OCI-LY3 (cell line): Measurements from ENCODE around the gene UAP1L1.

Source experiments
- H2AFZ ChIP-seq: fragments of 200-600, 300-600 bp; shearing (Covaris generic); 2 replicates; pipeline ENCODE4 v1.6.0; 2014; ENCODE audit warnings: antibody characterized with exemption, low read depth, low read length
- H3K27ac ChIP-seq: fragments of 200-600, 300-600 bp; sonication (generic); 2 replicates; pipeline ENCODE4 v1.5.1; 2014; ENCODE audit warnings: mild to moderate bottlenecking, low read length, moderate library complexity, mixed read lengths
- H3K27me3 ChIP-seq: fragments of 200-600, 300-600 bp; sonication (generic); 2 replicates; pipeline ENCODE4 v1.6.1; 2014; ENCODE audit warnings: low read depth, low read length, mixed read lengths
- H3K36me3 ChIP-seq: fragments of 200-600, 300-600 bp; sonication (generic); replicated peaks from 2 replicates; pipeline ENCODE3; 2014; ENCODE audit warnings: low read depth, low read length, mixed read lengths
- H3K4me1 ChIP-seq: fragments of 300-600, 200-600 bp; sonication (generic); 2 replicates; pipeline ENCODE4 v1.6.1; 2014; ENCODE audit warnings: low read length, mixed read lengths
- H3K4me2 ChIP-seq: fragments of 200-600, 300-600 bp; sonication (generic); 2 replicates; pipeline ENCODE4 v1.6.1; 2014; ENCODE audit warnings: low read length, mixed read lengths
- H3K4me3 ChIP-seq: fragments of 300-600, 200-600 bp; sonication (generic); 2 replicates; pipeline ENCODE4 v1.5.1; 2014; ENCODE audit warnings: antibody characterized with exemption, mild to moderate bottlenecking, low read length, moderate library complexity
- H3K79me2 ChIP-seq: fragments of 300-600, 200-600 bp; shearing (Covaris generic); 2 replicates; pipeline ENCODE4 v1.6.1; 2014; ENCODE audit warnings: mild to moderate bottlenecking, low read length, mixed read lengths
- H3K9ac ChIP-seq: fragments of 300-600, 200-600 bp; shearing (Covaris generic); 2 replicates; pipeline ENCODE4 v1.6.0; 2014; ENCODE audit warnings: mild to moderate bottlenecking, low read length, moderate library complexity
- H3K9me3 ChIP-seq: fragments of 200-600, 300-600 bp; shearing (Covaris generic); 2 replicates; pipeline ENCODE4 v1.6.1; 2014; ENCODE audit warnings: low read length, mixed read lengths; ENCODE audit not compliant: insufficient read depth
- H4K20me1 ChIP-seq: fragments of 200-600, 300-600 bp; sonication (generic); 2 replicates; pipeline ENCODE4 v1.6.1; 2016; ENCODE audit warnings: low read length, mixed read lengths; ENCODE audit not compliant: insufficient read depth
- EZH2phosphoT487 ChIP-seq: fragments of 200-600 bp; shearing (Covaris generic); IDR thresholded peaks from 2 replicates; pipeline ENCODE4 v1.6.1; 2018; ENCODE audit warnings: antibody characterized with exemption, mixed run types, low read depth
- TF ChIP-seq, protein P1 (sequence below): fragments of 200-600, 300-600 bp; sonication (generic); IDR thresholded peaks from 2 replicates; pipeline ENCODE4 v1.5.1; 2014; ENCODE audit warnings: antibody characterized with exemption, low read length, low read depth

Gene UAP1L1

DNA sequence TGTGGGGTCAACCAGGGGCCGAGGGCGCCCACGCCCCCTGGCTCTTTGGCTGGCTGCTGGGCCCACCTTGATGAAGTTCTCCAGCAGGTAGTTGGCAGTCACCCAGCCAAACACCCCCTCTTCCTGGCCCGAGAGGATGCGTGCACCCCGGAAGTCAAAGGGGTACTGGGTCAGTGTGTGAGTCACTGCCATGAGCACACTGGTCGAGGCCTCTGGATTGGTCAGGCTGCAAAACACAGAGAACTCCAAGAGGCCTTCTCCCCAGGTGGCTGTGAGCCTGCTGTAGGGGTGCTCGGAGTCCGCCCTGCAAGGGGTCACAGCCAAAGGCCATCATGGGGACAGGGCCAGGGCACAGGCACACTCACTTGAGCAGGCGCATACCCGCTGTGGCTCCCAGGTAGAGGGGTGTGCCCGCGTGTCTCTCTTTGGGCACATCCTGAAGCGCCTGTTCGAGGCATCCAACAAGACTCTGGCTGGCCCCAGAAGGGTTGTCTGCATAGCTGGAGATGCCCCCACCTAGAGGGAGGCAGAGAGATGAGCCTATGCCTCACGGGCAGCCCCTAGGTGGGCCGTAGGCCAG is 26.1 kb upstream of the UAP1L1 start:
- H3K36me3 ChIP-seq = no peaks in the 10 kb centered on the region
- no peak overlapping the region for H3K27ac ChIP-seq
- TF ChIP-seq, protein P1, sequence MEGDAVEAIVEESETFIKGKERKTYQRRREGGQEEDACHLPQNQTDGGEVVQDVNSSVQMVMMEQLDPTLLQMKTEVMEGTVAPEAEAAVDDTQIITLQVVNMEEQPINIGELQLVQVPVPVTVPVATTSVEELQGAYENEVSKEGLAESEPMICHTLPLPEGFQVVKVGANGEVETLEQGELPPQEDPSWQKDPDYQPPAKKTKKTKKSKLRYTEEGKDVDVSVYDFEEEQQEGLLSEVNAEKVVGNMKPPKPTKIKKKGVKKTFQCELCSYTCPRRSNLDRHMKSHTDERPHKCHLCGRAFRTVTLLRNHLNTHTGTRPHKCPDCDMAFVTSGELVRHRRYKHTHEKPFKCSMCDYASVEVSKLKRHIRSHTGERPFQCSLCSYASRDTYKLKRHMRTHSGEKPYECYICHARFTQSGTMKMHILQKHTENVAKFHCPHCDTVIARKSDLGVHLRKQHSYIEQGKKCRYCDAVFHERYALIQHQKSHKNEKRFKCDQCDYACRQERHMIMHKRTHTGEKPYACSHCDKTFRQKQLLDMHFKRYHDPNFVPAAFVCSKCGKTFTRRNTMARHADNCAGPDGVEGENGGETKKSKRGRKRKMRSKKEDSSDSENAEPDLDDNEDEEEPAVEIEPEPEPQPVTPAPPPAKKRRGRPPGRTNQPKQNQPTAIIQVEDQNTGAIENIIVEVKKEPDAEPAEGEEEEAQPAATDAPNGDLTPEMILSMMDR = no peak
- no peak for TF ChIP-seq EZH2phosphoT487
- H3K27me3 ChIP-seq = peaks cover 11% of the 10 kb centered on the region; the same call in 1 of the 2 replicates
- no peaks in the 10 kb centered on the region for H3K9me3 ChIP-seq
- no peak overlapping the region for H3K4me3 ChIP-seq
- H3K4me2 ChIP-seq = no peak overlapping the region
- H3K4me1 ChIP-seq = peaks cover 2% of the 10 kb centered on the region; the same call in 1 of the 2 replicates
- H3K79me2 ChIP-seq = no peaks in the 10 kb centered on the region
- H4K20me1 ChIP-seq = 0 out of 2 replicates have a peak, but pooled peaks cover 9% of the 10 kb centered on the region
- H2AFZ ChIP-seq = no peak overlapping the region
- no peak overlapping the region for H3K9ac ChIP-seq

- no peak overlapping the region for H3K9ac ChIP-seq
- no peaks in the 10 kb centered on the region for H3K4me1 ChIP-seq
- peaks cover 8% of the 10 kb centered on the region; the same call in 1 of the 2 replicates for H3K27me3 ChIP-seq
- H3K9me3 ChIP-seq = no peaks in the 10 kb centered on the region
- H2AFZ ChIP-seq = no peak overlapping the region
- 0 out of 2 replicates have a peak, but pooled peaks cover 4% of the 10 kb centered on the region for H4K20me1 ChIP-seq
- no peaks in the 10 kb centered on the region for H3K79me2 ChIP-seq
- no peak overlapping the region for H3K27ac ChIP-seq
- no peak overlapping the region for H3K4me3 ChIP-seq
- no peaks in the 10 kb centered on the region for H3K36me3 ChIP-seq
- no peak overlapping the region for H3K4me2 ChIP-seq
- no peak for TF ChIP-seq EZH2phosphoT487
- TF ChIP-seq, protein P1 = no peak
These were observed 25.0 kb upstream of the UAP1L1 start for GRCh38 chr9:137052293-137052692.

- no peak overlapping the region for H3K27ac ChIP-seq
- H3K4me2 ChIP-seq = no peak overlapping the region
- no peaks in the 10 kb centered on the region for H3K9me3 ChIP-seq
- H3K36me3 ChIP-seq = no peaks in the 10 kb centered on the region
- TF ChIP-seq, protein P1 = no peak
- TF ChIP-seq EZH2phosphoT487 = no peak
- H3K4me1 ChIP-seq = no peaks in the 10 kb centered on the region
- H3K27me3 ChIP-seq = peaks cover 3% of the 10 kb centered on the region; the same call in 1 of the 2 replicates
- H3K4me3 ChIP-seq = no peak overlapping the region
- no peak overlapping the region for H2AFZ ChIP-seq
- no peaks in the 10 kb centered on the region for H3K79me2 ChIP-seq
- H3K9ac ChIP-seq = no peak overlapping the region
- H4K20me1 ChIP-seq = no peaks in the 10 kb centered on the region
These were observed 24.0 kb upstream of the UAP1L1 start for GRCh38 chr9:137052998-137053943.
